Subcutaneous adipose tissue (tissue), 4 donors: ENCODE measurements around the gene BATF. TPM values are rescaled to one million over a fixed set of nuclear protein-coding genes. Genes with fewer than 3 reads are reported as not detected.

ENCODE experiments used
- total RNA-seq, 4 donors: library from RNA; depleted of rRNA; stranded (reverse); fragments of >200 nt; gene quantifications; one replicate each; pipeline ENCODE4 v1.1.0, GENCODE V29; 2016
- TF ChIP-seq, protein P1 (sequence below): fragments of 450-650 bp; IDR thresholded peaks from one replicate; pipeline ENCODE4 v1.5.1; 2016; ENCODE audit warnings: low read depth, mild to moderate bottlenecking, control low read depth, antibody characterized with exemption, moderate library complexity

Gene BATF
- total RNA-seq, 4 donors from 2014 or later: 7.3 to 18.3 (median 9.4) TPM

DNA sequence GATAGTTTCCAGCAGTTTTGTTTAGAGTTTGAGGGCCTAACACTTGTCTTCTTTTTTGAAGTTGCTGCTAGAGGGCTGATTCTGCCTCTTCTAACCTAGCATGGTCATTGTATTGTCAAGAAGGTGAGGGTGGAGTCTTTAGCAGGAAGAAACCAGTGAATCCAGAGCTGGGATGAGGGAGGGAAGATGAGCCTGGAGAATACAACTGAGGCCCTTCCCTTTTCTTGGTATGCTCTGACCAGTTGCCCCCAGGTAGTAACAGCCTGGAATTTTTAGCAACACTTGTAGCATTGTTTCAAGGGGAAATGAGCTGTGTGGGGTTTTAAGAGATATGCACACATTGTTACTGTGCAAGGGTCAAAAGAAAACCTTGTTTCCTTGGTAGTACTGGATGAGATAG lies 65.1 kb downstream of the BATF start:
- TF ChIP-seq, protein P1, sequence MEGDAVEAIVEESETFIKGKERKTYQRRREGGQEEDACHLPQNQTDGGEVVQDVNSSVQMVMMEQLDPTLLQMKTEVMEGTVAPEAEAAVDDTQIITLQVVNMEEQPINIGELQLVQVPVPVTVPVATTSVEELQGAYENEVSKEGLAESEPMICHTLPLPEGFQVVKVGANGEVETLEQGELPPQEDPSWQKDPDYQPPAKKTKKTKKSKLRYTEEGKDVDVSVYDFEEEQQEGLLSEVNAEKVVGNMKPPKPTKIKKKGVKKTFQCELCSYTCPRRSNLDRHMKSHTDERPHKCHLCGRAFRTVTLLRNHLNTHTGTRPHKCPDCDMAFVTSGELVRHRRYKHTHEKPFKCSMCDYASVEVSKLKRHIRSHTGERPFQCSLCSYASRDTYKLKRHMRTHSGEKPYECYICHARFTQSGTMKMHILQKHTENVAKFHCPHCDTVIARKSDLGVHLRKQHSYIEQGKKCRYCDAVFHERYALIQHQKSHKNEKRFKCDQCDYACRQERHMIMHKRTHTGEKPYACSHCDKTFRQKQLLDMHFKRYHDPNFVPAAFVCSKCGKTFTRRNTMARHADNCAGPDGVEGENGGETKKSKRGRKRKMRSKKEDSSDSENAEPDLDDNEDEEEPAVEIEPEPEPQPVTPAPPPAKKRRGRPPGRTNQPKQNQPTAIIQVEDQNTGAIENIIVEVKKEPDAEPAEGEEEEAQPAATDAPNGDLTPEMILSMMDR: no peak

DNA sequence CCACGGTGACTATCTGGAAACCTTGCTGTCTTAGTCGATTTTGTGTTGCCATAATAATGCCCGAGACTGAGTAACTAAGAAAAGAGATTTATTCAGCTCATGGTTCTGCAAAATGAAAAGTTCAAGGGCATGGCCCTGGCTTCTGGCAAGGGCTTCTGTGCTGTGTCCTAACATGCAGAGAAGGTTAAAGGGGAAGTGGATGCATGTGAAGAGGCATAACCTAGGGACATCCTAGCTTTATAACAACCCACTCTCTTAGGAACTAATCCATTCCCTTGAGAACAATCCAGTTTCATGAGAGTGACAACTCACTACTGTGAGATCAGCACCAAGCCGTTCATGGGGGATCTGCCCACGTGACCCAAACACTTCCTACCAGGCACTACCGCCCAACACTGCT lies 67.7 kb downstream of the BATF start:
- TF ChIP-seq, protein P1: no peak

DNA sequence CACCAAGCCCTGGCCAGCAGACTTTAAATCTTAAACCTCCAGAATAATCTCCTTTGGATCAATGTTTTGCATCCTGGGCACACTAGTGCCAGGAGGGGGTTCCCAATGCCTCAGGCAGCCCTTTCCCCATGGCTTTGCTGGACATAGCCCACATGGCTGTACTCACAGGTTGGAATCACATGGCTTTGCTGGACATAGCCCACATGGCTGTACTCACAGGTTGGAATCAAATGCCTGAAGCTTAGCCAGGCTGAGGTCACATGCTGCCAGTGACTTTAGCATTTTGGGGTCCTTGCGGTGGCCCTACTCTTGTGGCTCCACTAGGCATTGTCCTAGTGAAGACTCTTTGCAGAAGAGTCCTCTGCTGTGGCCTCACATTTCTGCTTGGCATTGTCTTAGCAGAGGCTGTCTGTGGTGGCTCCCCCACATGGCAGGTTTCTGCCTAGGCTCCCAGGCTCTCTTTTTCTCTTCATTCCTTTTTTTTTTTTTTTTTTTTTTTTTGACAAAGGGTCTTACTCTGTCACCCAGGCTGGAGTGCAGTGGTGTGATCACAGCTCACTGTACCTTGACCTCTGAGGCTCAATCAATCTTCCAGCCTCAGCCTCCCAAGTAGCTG lies 69.2 kb downstream of the BATF start:
- TF ChIP-seq, protein P1: no peak

DNA sequence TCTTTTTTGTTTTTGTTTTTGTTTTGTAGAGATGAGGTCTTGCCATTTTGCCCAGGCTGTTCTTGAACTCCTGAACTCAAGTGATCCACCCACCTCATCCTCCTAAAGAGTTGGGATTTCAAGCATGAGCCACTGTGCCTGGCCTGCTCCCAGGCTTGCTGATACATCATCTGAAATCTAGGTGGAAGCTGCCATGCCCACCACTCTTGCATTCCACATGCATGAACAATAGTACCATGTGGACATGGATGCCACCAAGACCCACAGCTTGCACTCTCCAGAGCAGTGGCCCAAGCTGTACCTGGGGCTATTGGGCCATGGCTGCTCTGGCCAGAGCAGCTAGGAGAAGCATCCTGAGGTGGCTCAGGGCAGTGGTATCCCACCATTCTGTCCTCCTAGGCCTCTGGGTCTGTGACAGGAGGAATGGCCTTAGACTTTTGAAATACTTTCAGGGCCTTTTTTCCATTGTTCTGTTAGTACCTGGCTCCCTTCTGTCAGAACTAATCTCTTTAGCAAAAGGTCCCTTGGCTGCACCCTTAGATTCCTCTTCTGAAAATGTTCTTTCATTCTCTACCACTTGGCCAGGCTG lies 69.8 kb downstream of the BATF start:
- TF ChIP-seq, protein P1: no peak

DNA sequence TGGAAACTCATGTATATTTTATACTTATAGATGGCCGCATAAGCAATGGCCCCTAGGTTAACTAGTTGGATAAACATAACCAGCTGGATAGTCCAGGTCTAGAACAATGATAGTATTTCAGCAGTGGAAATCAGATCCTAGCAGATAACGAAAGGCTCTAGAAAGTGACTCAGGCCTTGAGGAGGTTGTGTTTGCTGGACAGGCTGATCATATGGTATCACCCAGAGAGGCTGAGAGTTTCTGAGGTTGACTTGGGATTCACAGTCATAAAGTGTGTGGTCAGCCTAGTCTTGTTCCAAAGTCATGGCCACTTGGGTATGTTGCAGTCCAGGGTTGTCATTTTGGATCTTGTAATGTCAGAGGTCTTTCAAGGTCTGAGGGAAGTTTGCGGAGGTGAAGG lies 73.0 kb downstream of the BATF start:
- TF ChIP-seq, protein P1: no peak

Other genes starting within 250 kb of the BATF start
- 100 to 1,000 TPM in 3 of 4 donors, 10 to 100 TPM in 1; 77.0 to 526 (median 215) TPM for gene FOS, start 243.6 kb upstream of the BATF start, total RNA-seq
- gene JDP2, start 94.4 kb upstream of the BATF start, total RNA-seq: 100 to 1,000 TPM in 2 of 4 donors, 10 to 100 TPM in 2; 42.7 to 118 (median 96.9) TPM
- 10 to 100 TPM; 11.5 to 21.8 (median 12.3) TPM for gene FLVCR2, start 56.2 kb downstream of the BATF start, total RNA-seq
- 1 to 10 TPM; 3.7 to 5.9 (median 4.4) TPM for gene ERG28, start 138.4 kb downstream of the BATF start, total RNA-seq
- 10 to 100 TPM; 15.7 to 46.2 (median 24.1) TPM for gene TTLL5, start 138.8 kb downstream of the BATF start, total RNA-seq